ENCODE data around the gene POU2AF1.

DNA sequence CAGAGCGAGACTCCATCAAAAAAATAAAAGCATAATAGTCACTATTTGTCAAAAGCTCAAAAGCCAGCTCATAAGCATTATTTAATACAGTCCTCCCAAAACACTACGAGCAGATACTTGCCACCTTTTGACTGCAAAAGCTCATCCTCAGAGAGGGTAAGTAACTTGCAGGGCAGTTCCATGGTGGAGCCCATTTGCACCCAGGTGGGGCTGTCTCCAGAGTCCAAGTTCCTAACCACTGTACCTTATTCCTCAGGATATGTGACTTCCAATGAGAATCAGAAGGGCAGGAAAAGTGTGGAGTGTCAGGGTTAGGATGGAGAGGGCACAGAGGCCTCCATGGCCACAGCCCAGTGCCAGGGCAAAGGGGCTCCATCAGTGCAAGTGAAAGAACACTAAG is 28.6 kb upstream of the POU2AF1 start:
- TF ChIP-seq CTCF (conservative IDR thresholded peaks at IDR 0.05; ENCODE audit: low read depth, low read length) (no peak), EZH2phosphoT487 (IDR thresholded peaks at IDR 0.05; ENCODE audit: borderline replicate concordance, low read length) (no peak), EZH2 (IDR thresholded peaks at IDR 0.05; ENCODE audit: low read length, unreplicated experiment) (no peak)

Measured in PC-3 (cell line).